Activated CD4-positive, alpha-beta T cell treated with anti-CD3 and anti-CD28 coated beads, Interleukin-2, Interleukin-4, amounts not matched to agents 100 ng/mL and 50 ng/mL, durations not matched to agents 16 hours and 8 hours (primary cell): ENCODE measurements around the gene EGR4.
"Not testable (repeated sequence)": the region's sequence is repeated elsewhere in the genome, so short reads cannot be mapped to it uniquely, and the experiment has no call there.

Source experiments
- DNase-seq: peaks from one replicate; pipeline ENCODE4 v3.0.0-alpha.2; 2020; ENCODE audit warnings: low spot score

EGR4 gene

GRCh38 chr2:73263540-73264331 lies 29.6 kb downstream of the EGR4 start:
- no peak for DNase-seq

GRCh38 chr2:73262691-73263429 lies 30.5 kb downstream of the EGR4 start:
- DNase-seq: not testable (repeated sequence)

DNA sequence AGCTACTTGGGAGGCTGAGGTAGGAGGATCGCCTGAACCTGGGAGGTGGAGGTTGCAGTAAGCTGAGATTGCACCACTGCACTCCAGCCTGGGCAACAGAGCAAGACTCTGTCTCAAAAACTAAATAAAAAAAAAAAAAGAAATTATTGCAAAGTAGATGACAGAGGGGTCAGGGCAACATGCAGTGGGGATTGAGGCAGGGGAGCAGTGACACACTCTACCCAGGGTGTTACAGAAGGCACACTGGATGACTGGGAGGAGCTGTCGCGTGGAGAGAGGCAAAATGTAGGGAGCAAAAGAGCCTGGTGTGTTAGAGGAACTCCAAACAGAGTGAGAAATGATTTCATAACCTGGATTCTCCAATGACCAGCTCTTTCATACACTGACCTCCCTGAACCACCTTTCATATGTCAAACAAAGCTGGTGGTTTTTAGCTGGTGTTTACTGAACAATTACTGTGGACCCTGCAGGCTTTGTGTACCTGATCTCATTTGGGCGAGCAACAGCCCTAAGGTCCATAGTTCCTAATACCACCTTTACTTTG lies 31.2 kb downstream of the EGR4 start:
- no peak for DNase-seq

- no peak for DNase-seq
Measured at GRCh38 chr2:73260338-73260984, 32.9 kb downstream of the EGR4 start.

GRCh38 chr2:73259704-73260337 lies 33.5 kb downstream of the EGR4 start:
- no peak for DNase-seq

GRCh38 chr2:73259276-73259675 lies 34.1 kb downstream of the EGR4 start:
- DNase-seq: no peak

GRCh38 chr2:73258913-73259215 lies 34.5 kb downstream of the EGR4 start:
- no peak for DNase-seq

DNA sequence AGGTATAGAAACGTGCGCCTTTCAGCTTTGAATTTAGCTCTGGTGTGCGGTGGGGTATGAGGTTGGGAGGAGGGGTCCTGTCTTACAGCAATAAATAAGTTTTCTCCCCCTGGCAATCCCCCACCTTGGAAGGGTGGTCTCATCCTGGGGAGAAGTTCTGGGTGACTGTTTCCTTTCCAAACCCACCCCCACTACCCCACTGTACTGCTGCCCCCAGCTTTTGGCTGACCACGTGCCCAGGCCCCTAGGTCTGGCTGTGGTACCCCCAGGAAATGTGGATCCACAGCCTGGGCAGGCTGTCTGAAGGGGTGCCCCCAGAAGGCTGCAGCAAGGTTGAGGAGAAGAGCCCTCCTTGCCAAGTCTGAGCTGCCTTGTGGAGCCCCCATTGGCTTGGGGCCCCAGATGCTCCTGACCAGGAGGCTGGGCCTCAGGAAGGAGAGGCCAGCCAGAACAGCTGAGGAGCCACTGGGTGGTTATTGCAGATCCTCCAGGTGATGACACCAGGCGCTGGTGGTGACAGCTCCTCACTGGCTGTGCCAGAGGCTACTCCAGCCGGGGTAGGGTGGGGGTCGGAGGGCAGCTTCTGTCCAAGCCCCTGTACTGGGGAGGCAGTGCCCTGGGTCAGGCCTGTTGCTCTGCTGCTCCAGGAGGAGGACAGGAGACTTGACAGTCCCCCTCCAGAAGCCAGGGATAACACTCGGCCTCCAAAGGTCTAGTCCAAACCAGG lies 35.0 kb downstream of the EGR4 start:
- DNase-seq: no peak

DNA sequence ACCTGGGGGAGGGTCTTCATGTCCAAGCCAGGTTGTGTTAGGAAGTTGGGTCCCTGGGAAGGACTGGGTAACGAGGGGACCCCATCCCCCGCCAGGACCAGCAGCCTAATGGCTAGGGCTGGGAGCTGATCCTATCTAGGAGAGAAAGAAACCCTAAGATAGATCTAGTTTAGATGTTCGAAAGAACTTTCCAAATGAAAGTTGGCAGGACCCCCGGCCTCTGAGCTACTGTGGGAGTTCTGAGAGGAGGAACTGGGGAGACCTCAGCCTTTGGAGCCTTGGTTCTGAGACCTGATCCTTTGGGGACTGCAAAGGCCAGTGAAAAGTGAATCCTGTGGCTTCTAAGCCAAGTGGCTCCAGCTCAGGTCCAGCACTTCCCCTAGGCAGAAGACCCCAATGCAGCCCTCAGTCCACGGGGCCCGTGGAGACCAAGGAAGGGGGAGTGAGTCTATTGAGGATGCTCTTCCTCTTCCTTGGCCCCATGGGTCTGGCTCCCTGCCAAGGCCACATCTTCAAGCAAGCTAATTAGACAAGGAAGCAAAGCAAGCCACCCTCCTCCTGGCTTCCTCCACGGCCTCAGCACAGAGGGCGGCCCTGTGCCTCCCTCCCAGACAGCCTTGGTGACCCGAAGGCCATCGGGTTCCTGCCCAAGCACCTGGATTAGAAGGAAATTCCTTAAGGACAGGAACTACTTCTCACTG lies 35.8 kb downstream of the EGR4 start:
- no peak for DNase-seq

DNA sequence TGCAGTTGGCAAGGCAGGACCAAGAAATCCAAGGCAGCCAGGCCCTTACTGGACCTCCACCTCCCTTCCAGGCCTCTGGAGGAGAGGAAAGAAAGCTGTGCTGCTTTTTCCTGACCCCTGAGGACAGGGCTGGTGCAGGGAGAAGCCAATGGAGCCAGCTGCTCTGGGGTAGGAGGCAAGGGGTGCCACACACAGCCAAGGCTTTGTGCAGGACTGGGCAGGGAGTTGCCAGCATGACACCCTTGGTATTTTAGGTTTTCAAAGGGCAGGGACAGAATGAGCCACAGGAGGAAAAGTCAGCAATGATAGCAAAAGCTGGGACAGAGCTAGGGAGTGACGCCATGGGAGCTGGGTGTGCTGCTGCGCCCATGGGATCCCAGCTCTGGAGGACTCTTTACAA lies 36.3 kb downstream of the EGR4 start:
- no peak for DNase-seq

- DNase-seq: no peak
Measured at GRCh38 chr2:73256618-73256922, 36.8 kb downstream of the EGR4 start.

GRCh38 chr2:73255907-73256617 lies 37.3 kb downstream of the EGR4 start:
- no peak for DNase-seq

DNA sequence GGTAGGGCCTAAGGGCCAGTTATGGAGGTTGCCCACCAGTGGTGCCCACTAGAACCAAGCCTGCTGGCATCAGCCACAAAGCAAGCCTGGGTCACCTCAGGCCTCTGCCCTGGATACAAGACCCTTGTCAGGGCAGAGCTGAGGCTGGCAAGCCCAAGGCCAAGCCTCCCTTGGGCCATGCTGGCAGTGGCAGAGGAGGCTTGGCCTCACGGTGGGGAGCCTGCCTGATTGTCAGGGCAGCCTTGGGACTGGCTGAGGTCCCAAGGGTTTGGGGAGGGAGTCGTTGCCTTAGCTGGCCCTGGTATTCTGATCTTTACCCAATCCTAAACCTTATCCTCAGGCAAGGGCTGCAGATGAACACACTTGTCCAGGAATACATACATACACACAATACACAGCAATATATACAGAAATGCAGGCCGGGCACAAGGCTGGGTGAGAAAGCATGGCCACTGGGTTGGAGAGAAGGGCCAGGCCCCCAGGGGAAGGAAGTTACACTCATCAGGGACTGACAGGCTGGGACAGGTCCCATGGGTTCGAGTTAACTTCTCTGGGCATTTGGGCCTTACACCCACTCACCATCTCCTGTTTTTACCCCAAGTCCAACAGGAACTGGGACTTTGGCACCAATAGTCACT lies 38.2 kb downstream of the EGR4 start:
- DNase-seq: no peak

DNA sequence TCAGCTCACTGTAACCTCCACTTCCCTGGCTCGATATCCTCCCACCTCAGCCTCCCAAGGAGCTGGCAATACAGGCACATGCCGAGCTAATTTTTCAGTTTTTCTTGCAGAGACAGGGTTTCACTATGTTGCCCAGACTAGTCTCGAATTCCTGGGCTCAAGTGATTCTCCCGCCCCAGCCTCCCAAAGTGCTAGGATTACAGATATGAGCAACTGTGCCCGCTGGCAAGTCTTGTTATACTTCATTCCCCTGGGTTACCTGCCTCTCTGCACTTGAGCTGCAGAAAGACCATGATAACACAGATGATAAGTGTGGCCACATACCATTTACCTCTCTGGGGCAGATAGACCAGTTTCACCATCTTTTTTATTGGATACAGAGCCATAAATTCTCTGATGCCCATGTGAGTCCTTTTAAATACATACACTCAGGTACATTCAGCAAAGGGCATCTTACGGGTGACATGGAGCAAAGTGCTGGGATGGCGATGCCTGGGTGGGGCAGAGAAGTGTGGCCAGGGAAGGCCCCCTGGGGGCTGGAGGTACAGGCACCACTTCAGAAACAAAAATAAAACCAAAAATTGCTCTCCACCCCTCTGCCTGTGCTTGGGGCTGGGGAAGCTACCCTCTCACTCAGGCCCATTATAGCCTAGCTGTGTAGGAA lies 38.9 kb downstream of the EGR4 start:
- no peak for DNase-seq

- DNase-seq: no peak
Measured at GRCh38 chr2:73253901-73254300, 39.4 kb downstream of the EGR4 start.

DNA sequence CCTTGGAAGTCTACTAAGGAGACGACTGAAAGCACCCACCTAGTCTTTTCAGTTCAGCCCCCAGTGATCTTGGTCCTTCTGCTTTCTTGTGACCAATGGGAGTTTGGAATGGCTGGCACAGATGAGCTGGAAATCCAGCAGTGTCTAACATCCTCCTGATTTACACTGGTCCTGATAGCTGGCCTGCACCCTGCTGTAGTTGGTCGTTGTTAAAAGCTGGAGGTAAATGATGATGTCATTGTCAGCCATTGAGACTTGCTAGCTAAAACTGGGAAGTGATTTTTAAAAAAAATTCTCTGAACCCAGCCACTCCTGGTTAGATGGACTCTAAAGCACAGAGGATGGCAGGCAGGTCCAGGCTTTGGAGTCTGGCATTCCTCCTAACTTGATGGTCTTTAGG lies 39.9 kb downstream of the EGR4 start:
- DNase-seq: no peak

DNA sequence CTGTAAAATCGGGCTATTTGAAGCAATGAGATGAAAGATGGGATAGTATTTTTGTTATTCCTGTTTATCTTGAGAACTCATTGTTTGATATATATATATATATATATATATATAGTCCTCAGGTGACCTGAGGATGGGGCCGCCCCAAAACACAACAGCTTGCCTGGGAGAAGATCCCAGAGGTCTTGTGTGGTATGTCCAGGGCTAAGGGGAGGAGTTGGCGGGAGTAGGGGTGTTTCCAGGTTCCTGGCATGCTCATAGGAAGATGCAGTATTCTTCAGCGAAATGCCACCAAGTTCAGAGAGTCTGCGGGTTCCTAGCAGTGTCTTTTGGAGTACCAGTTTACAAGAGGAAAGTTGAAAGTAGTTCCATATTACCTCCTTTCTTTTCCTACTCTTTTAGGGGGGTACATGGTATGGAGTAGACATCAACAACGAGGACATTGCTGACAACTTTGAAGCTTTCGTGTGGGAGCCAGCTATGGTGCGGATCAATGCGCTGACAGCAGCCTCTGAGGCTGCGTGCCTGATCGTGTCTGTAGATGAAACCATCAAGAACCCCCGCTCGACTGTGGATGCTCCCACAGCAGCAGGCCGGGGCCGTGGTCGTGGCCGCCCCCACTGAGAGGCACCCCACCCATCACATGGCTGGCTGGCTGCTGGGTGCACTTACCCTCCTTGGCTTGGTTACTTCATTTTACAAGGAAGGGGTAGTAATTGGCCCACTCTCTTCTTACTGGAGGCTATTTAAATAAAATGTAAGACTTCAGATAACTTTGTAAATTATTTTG lies 40.9 kb downstream of the EGR4 start:
- no peak for DNase-seq

DNA sequence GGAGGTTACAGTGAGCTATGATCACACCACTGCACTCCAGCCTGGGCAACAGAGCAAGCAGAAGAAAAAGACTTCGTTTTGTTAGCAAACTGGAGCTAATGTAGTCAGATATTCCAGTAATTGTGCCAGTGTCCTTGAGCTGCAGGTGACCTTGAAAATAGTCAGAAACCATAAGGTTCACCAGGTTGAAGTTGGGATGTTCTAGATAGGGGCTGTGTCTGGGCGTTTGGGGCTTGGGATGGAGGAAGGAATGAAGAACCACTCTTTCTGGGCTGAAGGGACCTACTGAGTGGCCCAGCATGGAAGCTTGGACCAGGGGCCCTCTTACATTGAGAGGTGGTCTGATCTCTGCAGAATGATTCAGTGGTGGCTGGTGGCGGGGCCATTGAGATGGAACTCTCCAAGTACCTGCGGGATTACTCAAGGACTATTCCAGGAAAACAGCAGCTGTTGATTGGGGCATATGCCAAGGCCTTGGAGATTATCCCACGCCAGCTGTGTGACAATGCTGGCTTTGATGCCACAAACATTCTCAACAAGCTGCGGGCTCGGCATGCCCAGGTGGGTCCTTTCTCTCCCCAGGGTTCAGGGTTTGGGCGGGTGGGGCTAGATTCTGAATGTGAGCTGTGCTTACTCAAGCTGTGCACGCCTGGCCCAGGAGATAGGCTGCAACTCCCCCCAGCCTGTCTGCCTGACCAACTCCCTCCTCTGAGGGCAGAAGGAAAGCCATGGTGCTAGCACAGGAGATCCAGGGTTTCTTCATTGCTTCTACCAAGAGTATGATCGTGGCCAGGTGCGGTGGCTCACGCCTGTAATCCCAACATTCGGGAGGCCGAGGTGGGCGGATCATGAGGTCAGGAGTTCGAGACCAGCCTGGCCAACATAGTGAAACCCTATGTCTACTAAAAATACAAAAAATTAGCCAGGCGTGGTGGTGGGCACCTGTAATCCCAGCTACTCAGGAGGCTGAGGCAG lies 42.2 kb downstream of the EGR4 start:
- DNase-seq: no peak
